Measurements from ENCODE around the gene APOL3. TPM values are rescaled to one million over a fixed set of nuclear protein-coding genes. Genes with fewer than 3 reads are reported as not detected.
"Not testable (repeated sequence)": the region's sequence is repeated elsewhere in the genome, so short reads cannot be mapped to it uniquely, and the experiment has no call there.

APOL3 gene
- total and polyA plus RNA-seq, 9 donors: 15.4 to 62.1 (median 19.4) TPM

- Histone ChIP-seq H3K4me3 (no peak overlapping the region), H3K27me3 (no peaks in the 10 kb centered on the region), H3K9me3 (no peaks in the 10 kb centered on the region), H3K27ac (no peak overlapping the region), H3K36me3 (no peaks in the 10 kb centered on the region), H3K4me1 (ENCODE audit: insufficient read depth) (peaks cover 1% of the 10 kb centered on the region)
- DNase-seq: no peak
- 0 to 5% (median 2%) methylated on average over 1 of the region's 1 CpG for WGBS, 3 donors
- intact Hi-C loops (cut with DNase I): no loop called here
- no peak for TF ChIP-seq CTCF (IDR thresholded peaks at IDR 0.05)
- TF ChIP-seq POLR2A (IDR thresholded peaks at IDR 0.05): no peak
- no peak for TF ChIP-seq EP300 (IDR thresholded peaks at IDR 0.05)
Measured at GRCh38 chr22:36208162-36208765, 47.7 kb upstream of the APOL3 start.

DNA sequence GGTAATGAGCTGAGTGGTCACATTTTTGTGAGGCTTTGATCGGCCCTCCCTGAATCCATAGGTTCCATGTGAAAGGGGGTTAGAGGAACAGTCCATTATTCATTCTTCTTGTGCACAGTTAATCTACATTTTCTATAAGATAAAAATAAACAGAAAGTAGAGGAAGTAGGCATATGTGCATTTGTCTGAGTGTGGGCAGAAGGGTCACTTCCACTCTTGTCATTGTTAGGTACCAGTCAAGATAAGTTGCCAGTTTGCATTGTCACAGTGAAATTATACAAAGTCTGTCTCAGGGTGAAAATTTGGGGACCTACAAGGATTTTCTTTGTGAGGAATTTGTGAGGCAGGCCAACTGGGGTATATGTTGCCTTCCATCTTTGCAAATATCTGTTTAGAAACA is 45.7 kb upstream of the APOL3 start:
- no peak overlapping the region for H3K27ac ChIP-seq
- H3K4me1 ChIP-seq (ENCODE audit: insufficient read depth): peaks cover 9% of the 10 kb centered on the region
- 90 to 94% (median 93%) methylated on average over 1 of the region's 1 CpG for WGBS, 3 donors
- no peak overlapping the region for H3K4me3 ChIP-seq
- TF ChIP-seq CTCF (IDR thresholded peaks at IDR 0.05) (no peak), EP300 (IDR thresholded peaks at IDR 0.05) (no peak), POLR2A (IDR thresholded peaks at IDR 0.05) (no peak)
- no peaks in the 10 kb centered on the region for H3K9me3 ChIP-seq
- no peak for DNase-seq
- H3K27me3 ChIP-seq: no peaks in the 10 kb centered on the region
- intact Hi-C loops (cut with DNase I): no loop called here
- no peaks in the 10 kb centered on the region for H3K36me3 ChIP-seq

GRCh38 chr22:36205573-36205972 is 45.0 kb upstream of the APOL3 start:
- 74 to 95% (median 77%) methylated on average over 4 to 5 of the region's 5 CpGs for WGBS, 3 donors
- DNase-seq; H3K36me3 ChIP-seq; H3K9me3 ChIP-seq; H3K27ac ChIP-seq; intact Hi-C loops (cut with DNase I); H3K4me1 ChIP-seq (ENCODE audit: insufficient read depth); H3K4me3 ChIP-seq; H3K27me3 ChIP-seq: not testable (repeated sequence)

GRCh38 chr22:36204632-36205015 is 44.1 kb upstream of the APOL3 start:
- 69 to 85% (median 77%) methylated on average over 6 of the region's 6 CpGs for WGBS, 3 donors
- intact Hi-C loops (cut with DNase I): no loop called here
- Histone ChIP-seq H3K27ac (no peak overlapping the region), H3K4me3 (no peak overlapping the region), H3K27me3 (no peaks in the 10 kb centered on the region), H3K36me3 (no peaks in the 10 kb centered on the region), H3K9me3 (no peaks in the 10 kb centered on the region), H3K4me1 (ENCODE audit: insufficient read depth) (peaks cover 8% of the 10 kb centered on the region)
- no peak for DNase-seq
- TF ChIP-seq CTCF (IDR thresholded peaks at IDR 0.05) (no peak), POLR2A (IDR thresholded peaks at IDR 0.05) (no peak), EP300 (IDR thresholded peaks at IDR 0.05) (no peak)

DNA sequence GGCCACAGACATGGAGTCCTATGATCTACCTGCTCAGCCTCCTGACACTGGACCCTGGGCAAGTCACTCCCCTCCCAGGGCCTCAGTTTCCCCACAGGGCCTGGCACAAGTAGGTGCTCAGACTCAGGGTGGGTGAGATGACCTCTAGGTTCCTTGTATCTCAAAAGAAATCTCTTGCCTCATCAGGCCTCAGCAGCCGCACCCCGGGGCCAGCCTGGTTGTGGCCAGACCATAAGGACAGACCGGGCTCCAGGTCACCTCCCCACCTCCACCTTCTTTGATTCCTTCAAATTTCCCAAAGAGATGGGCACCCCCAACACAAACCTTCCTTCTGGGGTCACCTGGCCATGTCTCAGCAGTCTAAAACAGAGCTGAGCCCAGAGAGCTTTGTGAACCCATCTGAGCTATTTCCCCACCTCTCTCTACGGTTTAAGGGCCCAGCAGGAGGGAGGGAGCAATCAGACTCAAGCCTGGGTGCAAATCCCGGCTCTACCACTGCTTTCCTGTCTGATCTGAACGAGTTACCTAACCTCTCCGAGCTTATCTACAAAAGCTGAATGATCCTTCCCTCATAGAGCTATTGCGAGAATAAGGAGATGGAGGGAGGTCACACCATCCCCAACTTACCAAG is 43.6 kb upstream of the APOL3 start:
- Histone ChIP-seq H3K9me3 (no peaks in the 10 kb centered on the region), H3K27ac (no peak overlapping the region), H3K4me3 (no peak overlapping the region), H3K36me3 (no peaks in the 10 kb centered on the region), H3K4me1 (ENCODE audit: insufficient read depth) (peaks cover 8% of the 10 kb centered on the region), H3K27me3 (no peaks in the 10 kb centered on the region)
- intact Hi-C loops (cut with DNase I): no loop called here
- DNase-seq: no peak
- 73 to 87% (median 77%) methylated on average over 8 of the region's 8 CpGs for WGBS, 3 donors
- TF ChIP-seq CTCF (IDR thresholded peaks at IDR 0.05) (no peak), POLR2A (IDR thresholded peaks at IDR 0.05) (no peak), EP300 (IDR thresholded peaks at IDR 0.05) (no peak)

GRCh38 chr22:36203441-36203840 is 42.9 kb upstream of the APOL3 start:
- H3K27ac ChIP-seq; H3K9me3 ChIP-seq; DNase-seq; H3K27me3 ChIP-seq; H3K4me3 ChIP-seq; H3K36me3 ChIP-seq; intact Hi-C loops (cut with DNase I): not testable (repeated sequence)
- WGBS, 3 donors: 88 to 93% (median 90%) methylated on average over 7 of the region's 7 CpGs
- peaks cover 12% of the 10 kb centered on the region for H3K4me1 ChIP-seq (ENCODE audit: insufficient read depth)

DNA sequence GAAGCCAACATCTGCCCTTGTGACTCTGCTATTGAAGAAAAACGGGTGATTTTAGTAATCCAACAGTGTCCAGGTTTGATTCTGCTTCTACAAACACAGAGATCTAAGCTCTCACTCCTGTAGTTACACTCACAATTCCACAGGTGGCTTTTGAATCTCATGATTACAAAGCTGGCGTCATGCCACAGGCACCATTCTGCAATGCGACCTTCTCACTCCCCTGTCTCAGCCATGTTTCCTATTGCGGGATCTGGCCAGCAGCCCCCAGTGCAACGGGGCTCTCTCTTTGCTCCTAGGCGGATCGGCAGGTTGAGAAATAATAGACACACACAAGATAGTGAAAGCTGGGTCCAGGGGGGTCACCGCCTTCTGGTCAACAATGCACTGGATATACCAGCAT is 42.4 kb upstream of the APOL3 start:
- H3K27me3 ChIP-seq; H3K36me3 ChIP-seq; H3K27ac ChIP-seq; H3K9me3 ChIP-seq; DNase-seq; intact Hi-C loops (cut with DNase I); H3K4me3 ChIP-seq: not testable (repeated sequence)
- H3K4me1 ChIP-seq (ENCODE audit: insufficient read depth): peaks cover 15% of the 10 kb centered on the region
- 55 to 60% (median 57%) methylated on average over 8 of the region's 8 CpGs for WGBS, 3 donors

All from ovary (tissue), 9 donors.